ENCODE data around the gene STXBP5.

DNA sequence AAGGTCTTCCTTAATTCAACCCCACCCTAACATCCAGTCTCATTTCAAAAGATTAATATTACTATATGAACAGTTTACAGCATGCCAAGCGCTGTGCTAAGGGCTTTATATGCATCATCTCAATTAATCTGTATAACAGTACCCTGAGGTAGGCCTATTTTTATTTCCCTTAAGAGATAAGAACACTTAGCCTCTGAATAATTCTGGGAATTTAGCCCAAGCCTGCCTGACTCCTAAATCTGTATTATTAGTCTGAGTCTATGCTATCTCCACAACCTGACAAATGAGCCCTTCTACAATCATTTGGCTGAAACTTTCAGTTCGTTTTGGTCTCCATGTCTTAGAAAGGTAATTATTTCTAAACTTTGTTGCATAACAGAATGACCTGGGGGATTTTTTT is 226.6 kb downstream of the STXBP5 start:
- TF ChIP-seq MXI1 (IDR thresholded peaks at IDR 0.05; ENCODE audit: low read depth, low read length): no peak
- no peak for TF ChIP-seq EP300 (IDR thresholded peaks at IDR 0.05; ENCODE audit: borderline replicate concordance in 1 of 2, low read depth in 1 of 2, low read length in 1 of 2)
- TF ChIP-seq, protein P1, sequence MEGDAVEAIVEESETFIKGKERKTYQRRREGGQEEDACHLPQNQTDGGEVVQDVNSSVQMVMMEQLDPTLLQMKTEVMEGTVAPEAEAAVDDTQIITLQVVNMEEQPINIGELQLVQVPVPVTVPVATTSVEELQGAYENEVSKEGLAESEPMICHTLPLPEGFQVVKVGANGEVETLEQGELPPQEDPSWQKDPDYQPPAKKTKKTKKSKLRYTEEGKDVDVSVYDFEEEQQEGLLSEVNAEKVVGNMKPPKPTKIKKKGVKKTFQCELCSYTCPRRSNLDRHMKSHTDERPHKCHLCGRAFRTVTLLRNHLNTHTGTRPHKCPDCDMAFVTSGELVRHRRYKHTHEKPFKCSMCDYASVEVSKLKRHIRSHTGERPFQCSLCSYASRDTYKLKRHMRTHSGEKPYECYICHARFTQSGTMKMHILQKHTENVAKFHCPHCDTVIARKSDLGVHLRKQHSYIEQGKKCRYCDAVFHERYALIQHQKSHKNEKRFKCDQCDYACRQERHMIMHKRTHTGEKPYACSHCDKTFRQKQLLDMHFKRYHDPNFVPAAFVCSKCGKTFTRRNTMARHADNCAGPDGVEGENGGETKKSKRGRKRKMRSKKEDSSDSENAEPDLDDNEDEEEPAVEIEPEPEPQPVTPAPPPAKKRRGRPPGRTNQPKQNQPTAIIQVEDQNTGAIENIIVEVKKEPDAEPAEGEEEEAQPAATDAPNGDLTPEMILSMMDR (IDR thresholded peaks at IDR 0.05): no peak
- TF ChIP-seq TAF1 (IDR thresholded peaks at IDR 0.05; ENCODE audit: borderline replicate concordance, low read depth, low read length): no peak
- TF ChIP-seq RAD21 (IDR thresholded peaks at IDR 0.05; ENCODE audit: low read length): no peak
- no peak for TF ChIP-seq CHD2 (IDR thresholded peaks at IDR 0.05; ENCODE audit: low read length, partially characterized antibody)
- no peak for TF ChIP-seq USF1 (IDR thresholded peaks at IDR 0.05; ENCODE audit: borderline replicate concordance, low read depth)
- no peak for TF ChIP-seq RCOR1 (IDR thresholded peaks at IDR 0.05; ENCODE audit: low read length)
- no peak for TF ChIP-seq EZH2phosphoT487 (IDR thresholded peaks at IDR 0.05; ENCODE audit: borderline replicate concordance, low read depth)
- TF ChIP-seq MAX (IDR thresholded peaks at IDR 0.05; ENCODE audit: low read depth): no peak

All from SK-N-SH (cell line).